Natural killer cell (primary cell): ENCODE measurements around the gene PPP1R9A. TPM values are rescaled to one million over a fixed set of nuclear protein-coding genes. Genes with fewer than 3 reads are reported as not detected.

Experiments
- ATAC-seq, 3 donors: fragments of 150-1000 bp in 2 of 3; fragments of 200-7000 bp in 1 of 3; cut with Tn5 transposase; 1 replicate in 1 of 3; 2 replicates in 2 of 3; pipeline ENCODE4 v1.10.0; 2021; ENCODE audit warnings: mild to moderate bottlenecking in 2 of 3, moderate library complexity in 2 of 3
- DNase-seq, 2 donors: peaks; one replicate each; pipeline versions ENCODE4 v3.0.0 to v3.0.0-alpha.2; 2013 to 2021; ENCODE audit warnings: mixed read lengths in 1 of 2
- H3K27ac ChIP-seq: one replicate; pipeline ENCODE4 v1.5.1; 2013; ENCODE audit warnings: mild to moderate bottlenecking, low read length
- H3K27me3 ChIP-seq: one replicate; pipeline ENCODE4 v1.6.1; 2013; ENCODE audit warnings: low read length; ENCODE audit not compliant: control insufficient read depth, insufficient read depth
- H3K36me3 ChIP-seq: one replicate; pipeline ENCODE4 v1.6.1; 2013; ENCODE audit warnings: low read length; ENCODE audit not compliant: control insufficient read depth, insufficient read depth
- H3K4me1 ChIP-seq: one replicate; pipeline ENCODE4 v1.6.1; 2013; ENCODE audit warnings: low read length; ENCODE audit not compliant: control insufficient read depth, insufficient read depth
- H3K4me3 ChIP-seq: one replicate; pipeline ENCODE4 v1.5.1; 2013; ENCODE audit warnings: low read length
- H3K9me3 ChIP-seq: one replicate; pipeline ENCODE4 v1.6.1; 2013; ENCODE audit warnings: low read length; ENCODE audit not compliant: control insufficient read depth, insufficient read depth
- H3K27ac Mint-ChIP-seq, 2 donors: one replicate each; pipeline ENCODE4 v1.8.0; 2022; ENCODE audit warnings: mild to moderate bottlenecking in 2 of 2, mixed read lengths in 2 of 2, moderate library complexity in 1 of 2
- H3K27me3 Mint-ChIP-seq, 2 donors: one replicate each; pipeline ENCODE4 v1.8.0; 2022; ENCODE audit warnings: low read depth in 2 of 2, mixed read lengths in 2 of 2
- H3K36me3 Mint-ChIP-seq: one replicate; pipeline ENCODE4 v1.8.0; 2022; ENCODE audit warnings: mixed read lengths
- H3K4me1 Mint-ChIP-seq, 2 donors: one replicate each; pipeline ENCODE4 v1.8.0; 2022; ENCODE audit warnings: mixed read lengths in 2 of 2
- H3K4me3 Mint-ChIP-seq: one replicate; pipeline ENCODE4 v1.8.0; 2022; ENCODE audit warnings: mild to moderate bottlenecking, moderate library complexity, mixed read lengths
- H3K9me3 Mint-ChIP-seq, 2 donors: one replicate each; pipeline ENCODE4 v1.8.0; 2022; ENCODE audit warnings: mixed read lengths in 2 of 2
- WGBS: methylation state at CpG from one replicate; pipeline ENCODE4 v1.1.7; 2013; ENCODE audit warnings: missing lambda C conversion rate; ENCODE audit not compliant: insufficient coverage; 5-methylcytosine and 5-hydroxymethylcytosine counted together
- intact Hi-C: fragments of 100-400 bp; cut with micrococcal nuclease; formaldehyde crosslinking; loops from one replicate; pipeline ENCODE4 v1.14.2; 2022
- total RNA-seq, 4 donors: library from RNA; stranded (reverse); fragments of 120-200 nt in 1 of 4; gene quantifications; one replicate each; pipeline versions ENCODE4 v1.2.3 to v1.2.4, GENCODE V29; 2013 to 2022
- TF ChIP-seq, protein P1 (sequence below): fragments of 200-600 bp; IDR thresholded peaks from one replicate; pipeline ENCODE4 v1.8.0; 2022; ENCODE audit warnings: antibody characterized with exemption

PPP1R9A gene
- total RNA-seq, 3 donors from 2014 or later (not counting 1 experiment from before 2014, with no cell fraction given), result 1.6 to 6.0 (median 2.0) TPM

DNA sequence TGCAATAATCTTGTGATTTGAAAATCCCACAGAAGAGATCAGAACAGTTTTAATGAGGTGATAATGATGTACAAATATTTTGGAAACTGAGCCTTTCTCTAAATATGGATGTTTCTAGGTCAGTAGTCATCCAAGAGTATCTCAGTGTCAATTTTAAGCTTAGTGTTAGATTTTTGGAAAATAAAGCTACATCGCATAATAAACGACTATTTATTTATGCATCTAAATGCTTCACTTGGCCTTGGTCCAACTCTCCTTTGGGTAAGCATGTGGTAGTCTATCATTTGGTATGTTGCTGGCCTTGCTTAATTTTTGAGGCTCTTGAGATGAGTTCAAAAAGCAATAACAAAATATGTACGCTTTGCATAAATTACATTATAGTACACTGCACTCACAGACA, 5.4 kb upstream of the PPP1R9A start:
- intact Hi-C loops, result no loop called here
- Histone ChIP-seq H3K27ac (no peak overlapping the region), H3K36me3 (no peaks in the 10 kb centered on the region), H3K4me1 (peaks cover 1% of the 10 kb centered on the region), H3K27me3 (no peaks in the 10 kb centered on the region), H3K9me3 (no peaks in the 10 kb centered on the region), H3K4me3 (no peak overlapping the region)
- no peaks in the 10 kb centered on the region for H3K9me3 Mint-ChIP-seq
- 100% methylated on average over 1 of the region's 3 CpGs for WGBS
- H3K27ac Mint-ChIP-seq, result no peak overlapping the region
- H3K36me3 Mint-ChIP-seq, result no peaks in the 10 kb centered on the region
- TF ChIP-seq, protein P1, sequence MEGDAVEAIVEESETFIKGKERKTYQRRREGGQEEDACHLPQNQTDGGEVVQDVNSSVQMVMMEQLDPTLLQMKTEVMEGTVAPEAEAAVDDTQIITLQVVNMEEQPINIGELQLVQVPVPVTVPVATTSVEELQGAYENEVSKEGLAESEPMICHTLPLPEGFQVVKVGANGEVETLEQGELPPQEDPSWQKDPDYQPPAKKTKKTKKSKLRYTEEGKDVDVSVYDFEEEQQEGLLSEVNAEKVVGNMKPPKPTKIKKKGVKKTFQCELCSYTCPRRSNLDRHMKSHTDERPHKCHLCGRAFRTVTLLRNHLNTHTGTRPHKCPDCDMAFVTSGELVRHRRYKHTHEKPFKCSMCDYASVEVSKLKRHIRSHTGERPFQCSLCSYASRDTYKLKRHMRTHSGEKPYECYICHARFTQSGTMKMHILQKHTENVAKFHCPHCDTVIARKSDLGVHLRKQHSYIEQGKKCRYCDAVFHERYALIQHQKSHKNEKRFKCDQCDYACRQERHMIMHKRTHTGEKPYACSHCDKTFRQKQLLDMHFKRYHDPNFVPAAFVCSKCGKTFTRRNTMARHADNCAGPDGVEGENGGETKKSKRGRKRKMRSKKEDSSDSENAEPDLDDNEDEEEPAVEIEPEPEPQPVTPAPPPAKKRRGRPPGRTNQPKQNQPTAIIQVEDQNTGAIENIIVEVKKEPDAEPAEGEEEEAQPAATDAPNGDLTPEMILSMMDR, result no peak
- H3K27me3 Mint-ChIP-seq, result no peaks in the 10 kb centered on the region
- DNase-seq (no peak), ATAC-seq (no peak)
- H3K4me1 Mint-ChIP-seq, result no peaks in the 10 kb centered on the region
- no peak overlapping the region for H3K4me3 Mint-ChIP-seq

DNA sequence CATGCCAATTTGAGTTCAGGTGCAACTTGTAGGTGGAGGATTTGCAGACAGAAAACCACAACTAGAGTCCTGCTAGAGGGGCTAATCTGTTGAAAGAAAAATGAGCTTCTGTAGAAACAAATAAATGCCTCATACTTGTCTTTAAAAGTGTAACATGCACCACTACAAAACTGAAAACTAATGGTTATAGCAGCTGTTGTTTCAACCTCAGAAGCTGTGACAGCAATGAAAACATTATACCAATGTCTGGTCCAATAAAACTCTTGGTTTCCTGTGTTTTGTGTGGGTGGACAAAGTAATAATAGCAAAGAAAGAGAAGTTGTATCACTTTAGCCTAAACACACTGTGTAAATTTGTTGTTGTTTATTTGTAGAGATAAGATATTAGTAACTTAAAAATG, 3.4 kb upstream of the PPP1R9A start:
- no peak overlapping the region for H3K4me3 Mint-ChIP-seq
- DNase-seq (no peak), ATAC-seq (no peak)
- TF ChIP-seq, protein P1, result no peak
- H3K27me3 Mint-ChIP-seq, result peaks cover 5 to 8% of the 10 kb centered on the region in 2 donors
- H3K36me3 Mint-ChIP-seq, result no peaks in the 10 kb centered on the region
- H3K9me3 Mint-ChIP-seq, result no peaks in the 10 kb centered on the region
- intact Hi-C loops, result no loop called here
- Histone ChIP-seq H3K4me1 (peaks cover 13% of the 10 kb centered on the region), H3K27me3 (no peaks in the 10 kb centered on the region), H3K36me3 (no peaks in the 10 kb centered on the region), H3K4me3 (no peak overlapping the region), H3K27ac (no peak overlapping the region), H3K9me3 (no peaks in the 10 kb centered on the region)
- peaks cover 6 to 8% of the 10 kb centered on the region in 2 donors for H3K4me1 Mint-ChIP-seq
- H3K27ac Mint-ChIP-seq, result no peak overlapping the region

DNA sequence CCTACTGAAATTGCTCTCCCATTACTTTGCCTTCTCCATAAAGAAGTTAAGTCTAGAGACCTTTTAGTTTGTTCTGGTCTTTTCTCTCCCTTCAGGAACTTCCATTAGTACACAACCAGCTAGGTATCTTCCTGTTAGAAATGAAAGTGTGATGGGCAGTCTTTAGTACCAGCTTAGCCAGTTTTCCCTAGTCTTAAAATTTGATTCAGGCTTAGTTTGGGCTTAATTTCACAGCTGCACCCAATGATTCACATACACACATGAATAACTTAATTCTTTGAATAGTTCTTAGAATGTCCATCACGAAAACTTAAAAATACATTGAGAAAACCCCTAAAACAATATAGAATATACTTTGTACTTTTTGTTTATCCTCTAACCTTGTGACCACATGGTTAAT, 2.4 kb upstream of the PPP1R9A start:
- Mint-ChIP-seq H3K9me3 (no peaks in the 10 kb centered on the region), H3K36me3 (no peaks in the 10 kb centered on the region), H3K27ac (no peak overlapping the region), H3K4me1 (peaks cover 10 to 15% of the 10 kb centered on the region in 2 donors), H3K4me3 (no peak overlapping the region), H3K27me3 (peaks cover 8 to 18% of the 10 kb centered on the region in 2 donors)
- Histone ChIP-seq H3K27ac (no peak overlapping the region), H3K27me3 (no peaks in the 10 kb centered on the region), H3K36me3 (no peaks in the 10 kb centered on the region), H3K4me1 (peaks cover 13% of the 10 kb centered on the region), H3K4me3 (no peak overlapping the region), H3K9me3 (no peaks in the 10 kb centered on the region)
- no CpG with 5 or more reads among the region's 1 CpG for WGBS
- TF ChIP-seq, protein P1, result no peak
- intact Hi-C loops, result no loop called here
- no peak for DNase-seq
- ATAC-seq, result no peak

DNA sequence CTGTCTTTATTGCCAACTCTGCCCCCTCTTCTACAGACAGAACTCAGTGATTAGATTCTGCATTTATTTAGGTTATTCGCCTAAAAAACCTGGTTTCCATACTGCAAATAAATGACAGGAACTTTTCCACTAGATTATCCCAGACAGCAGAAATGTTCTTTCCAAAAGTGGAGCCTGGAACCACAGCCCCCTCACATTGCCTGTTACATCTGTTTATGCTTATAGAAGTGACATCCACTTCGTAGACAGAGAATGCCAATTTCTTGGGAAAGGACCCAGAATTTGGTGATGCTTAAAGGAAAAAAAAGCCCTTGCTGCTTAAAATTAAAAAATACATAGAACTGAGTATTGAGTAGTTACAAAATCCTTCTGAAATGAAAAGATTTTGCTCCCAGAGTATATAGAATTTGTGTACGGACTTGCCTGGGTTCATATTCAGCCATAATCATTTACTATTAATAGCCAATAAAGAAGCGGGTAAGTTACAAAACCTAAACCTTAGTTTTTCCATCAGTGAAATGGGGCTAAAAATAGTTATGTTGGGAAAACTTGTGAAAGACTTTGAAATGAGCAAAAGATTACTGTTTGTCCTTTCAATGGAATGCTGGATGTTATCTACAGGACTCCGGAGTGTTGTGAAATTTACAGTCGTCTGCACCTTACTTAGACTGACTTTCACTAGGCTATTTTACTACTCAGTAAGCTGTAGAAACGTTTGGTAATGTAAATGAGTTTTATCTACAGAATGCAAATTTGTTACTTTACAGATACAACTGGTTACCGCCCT, 1.1 kb upstream of the PPP1R9A start:
- WGBS, result 87% methylated on average over 4 of the region's 8 CpGs
- Mint-ChIP-seq H3K27me3 (peaks cover 15 to 31% of the 10 kb centered on the region in 2 donors), H3K9me3 (no peaks in the 10 kb centered on the region), H3K27ac (no peak overlapping the region), H3K36me3 (no peaks in the 10 kb centered on the region), H3K4me3 (peak overlapping the region; percentile 28), H3K4me1 (peaks cover 10 to 15% of the 10 kb centered on the region in 2 donors)
- ATAC-seq (no peak), DNase-seq (no peak)
- no peak overlapping the region for H3K27ac ChIP-seq
- no peaks in the 10 kb centered on the region for H3K36me3 ChIP-seq
- intact Hi-C loops, result no loop called here
- TF ChIP-seq, protein P1, result no peak
- no peaks in the 10 kb centered on the region for H3K27me3 ChIP-seq
- H3K4me1 ChIP-seq, result peaks cover 13% of the 10 kb centered on the region
- no peaks in the 10 kb centered on the region for H3K9me3 ChIP-seq
- H3K4me3 ChIP-seq, result no peak overlapping the region
